HG02973 (cell line): ENCODE results near the gene NSMCE1.
"Not testable (repeated sequence)": the region's sequence is repeated elsewhere in the genome, so short reads cannot be mapped to it uniquely, and the experiment has no call there.

Source experiments
- ATAC-seq: cut with Tn5 transposase; IDR thresholded peaks from one replicate; pipeline ENCODE4 v1.9.1; 2021; ENCODE audit warnings: moderate library complexity; ENCODE audit not compliant: unreplicated experiment

NSMCE1 gene

GRCh38 chr16:27303256-27304100, 34.9 kb upstream of the NSMCE1 start:
- ATAC-seq: no peak

DNA sequence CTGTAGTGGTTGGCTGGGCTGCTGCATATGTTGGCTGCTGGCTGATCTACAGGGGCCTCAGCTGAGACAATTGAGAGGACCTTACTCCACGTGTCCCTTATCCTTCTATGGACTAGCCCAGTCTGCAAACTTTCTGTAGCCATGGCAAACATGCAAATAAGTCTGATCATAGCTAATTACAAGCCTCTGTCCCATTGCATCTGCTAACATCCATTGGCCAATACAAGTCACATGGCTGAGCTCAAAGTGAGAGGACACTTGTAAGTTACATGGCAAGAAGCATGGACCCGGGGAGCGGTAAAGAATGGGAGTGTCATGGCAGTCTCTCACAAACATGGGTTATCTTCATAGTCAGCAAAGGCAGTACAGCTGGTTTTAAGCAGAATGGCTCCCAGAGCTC, 33.6 kb upstream of the NSMCE1 start:
- ATAC-seq: no peak

- no peak for ATAC-seq
Measured at GRCh38 chr16:27301236-27301861, 32.8 kb upstream of the NSMCE1 start.

DNA sequence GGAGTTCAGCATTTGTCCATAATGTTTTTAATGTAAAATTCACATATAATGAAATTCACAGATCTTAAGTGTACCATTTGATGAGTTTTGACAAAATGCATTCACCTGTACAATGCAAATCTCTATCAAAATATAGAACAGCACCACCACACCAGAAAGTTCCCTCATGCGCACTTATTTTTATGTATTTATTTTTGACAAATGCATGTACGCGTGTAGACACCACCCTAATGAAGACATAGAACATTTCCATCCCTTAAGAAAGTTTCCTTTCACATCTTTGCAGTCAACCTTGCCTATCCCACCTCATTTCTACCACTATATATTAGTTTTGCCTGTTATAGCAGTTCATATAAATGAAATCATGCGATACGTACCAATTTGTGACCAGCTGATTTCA, 29.6 kb upstream of the NSMCE1 start:
- ATAC-seq: no peak

- ATAC-seq: no peak
Measured at GRCh38 chr16:27293343-27293742, 24.8 kb upstream of the NSMCE1 start.

DNA sequence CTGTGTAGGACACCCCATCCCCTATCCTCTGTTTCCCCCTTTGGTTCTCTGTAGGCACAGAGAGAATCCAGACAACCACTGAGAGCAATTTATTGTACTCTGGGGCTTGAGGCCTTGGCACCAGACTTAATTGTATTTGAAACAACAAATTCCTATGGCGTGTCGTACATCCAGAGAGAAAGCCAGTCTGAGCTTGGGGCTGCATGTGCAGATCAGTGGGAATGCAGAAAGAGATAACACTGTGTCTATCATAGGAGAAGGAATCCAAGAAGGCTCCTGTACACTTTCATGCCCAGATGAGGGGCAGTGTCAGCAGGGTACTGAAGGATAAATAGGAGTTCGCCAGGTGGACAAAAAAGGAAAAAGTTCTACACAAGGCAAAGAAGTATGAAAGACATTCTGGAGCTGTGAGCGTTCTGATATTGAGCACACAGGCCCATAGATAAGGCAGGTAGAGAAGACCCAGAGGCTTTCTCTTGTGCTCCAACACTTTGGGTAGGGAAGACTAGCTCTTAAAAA, 23.2 kb upstream of the NSMCE1 start:
- no peak for ATAC-seq

- no peak for ATAC-seq
Measured at GRCh38 chr16:27291106-27291505, 22.5 kb upstream of the NSMCE1 start.

GRCh38 chr16:27290562-27290961, 22.0 kb upstream of the NSMCE1 start:
- ATAC-seq: no peak

- no peak for ATAC-seq
Measured at GRCh38 chr16:27289669-27290068, 21.1 kb upstream of the NSMCE1 start.

GRCh38 chr16:27288313-27288712, 19.7 kb upstream of the NSMCE1 start:
- ATAC-seq: not testable (repeated sequence)

DNA sequence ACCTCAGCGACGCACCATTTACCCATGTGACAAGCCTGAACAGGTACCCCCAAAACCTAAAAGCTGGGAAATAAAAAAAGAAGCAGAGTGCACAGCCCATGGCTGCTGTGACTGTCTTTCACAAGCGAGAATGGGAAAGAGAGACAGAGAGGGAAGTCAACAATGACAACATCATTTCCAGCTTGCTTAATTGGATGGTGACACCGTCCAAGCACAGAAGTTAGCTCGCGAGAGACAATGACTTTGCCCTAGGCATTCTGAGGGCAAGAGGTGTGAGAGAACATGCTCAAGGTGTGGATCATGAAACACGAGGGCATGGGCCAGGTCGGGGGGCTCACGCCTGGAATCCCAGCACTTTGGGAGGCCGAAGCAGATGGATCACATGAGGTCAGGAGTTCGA, 19.3 kb upstream of the NSMCE1 start:
- ATAC-seq: no peak

DNA sequence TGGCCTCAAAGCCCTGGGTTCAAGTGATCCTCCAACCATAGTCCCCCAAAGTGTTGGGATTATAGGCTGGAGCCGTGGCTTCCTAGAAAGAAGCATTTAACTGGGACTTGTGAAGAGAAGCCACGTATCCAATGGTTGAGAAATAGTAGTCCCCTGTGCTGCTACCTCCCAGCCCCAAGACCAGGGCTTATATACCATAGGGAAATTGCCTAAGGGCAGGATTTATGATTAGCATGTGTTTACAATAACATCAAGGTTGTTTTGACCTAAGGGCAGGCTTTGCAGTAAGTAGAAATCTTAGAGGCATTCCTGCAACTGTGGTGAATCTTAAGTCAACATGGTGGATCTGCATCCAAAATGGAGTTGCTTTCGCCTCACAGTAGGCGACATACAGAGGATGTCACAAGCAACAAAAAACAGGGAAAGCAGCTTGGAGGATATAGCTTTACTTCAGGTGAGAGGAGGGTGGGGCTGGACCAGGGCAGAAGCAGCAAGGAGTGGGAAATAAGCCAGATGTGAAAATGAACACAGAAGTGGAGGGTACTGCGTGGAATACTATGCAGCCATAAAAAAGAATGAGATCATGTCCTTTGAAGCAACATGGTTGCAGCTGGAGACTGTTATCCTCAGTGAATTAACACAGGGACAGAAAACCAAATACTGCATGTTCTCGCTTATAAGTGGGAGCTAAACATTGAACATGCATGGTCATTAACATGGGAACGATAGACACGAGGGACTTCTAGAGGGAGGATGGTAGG, 18.7 kb upstream of the NSMCE1 start:
- no peak for ATAC-seq

DNA sequence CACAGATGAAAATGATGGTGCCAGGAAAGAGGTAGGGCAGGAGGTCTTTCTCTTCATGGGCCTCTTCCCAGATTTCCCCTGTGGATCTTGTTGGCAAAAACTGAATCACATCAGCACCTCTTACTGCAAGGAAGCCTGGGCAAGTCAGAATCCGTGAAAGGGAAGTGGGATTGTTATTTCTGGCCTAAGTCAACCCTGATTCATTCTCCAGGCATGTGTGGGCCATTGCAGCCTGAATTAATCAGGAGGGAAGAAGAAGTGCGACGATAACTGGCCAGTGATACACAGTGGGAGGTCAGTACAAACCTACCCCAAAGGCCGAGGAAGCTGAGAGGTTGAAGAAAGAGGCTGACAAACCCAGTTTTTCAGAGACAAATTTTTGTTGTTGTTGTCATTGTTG, 17.9 kb upstream of the NSMCE1 start:
- no peak for ATAC-seq

GRCh38 chr16:27285676-27286196, 17.2 kb upstream of the NSMCE1 start:
- no peak for ATAC-seq

DNA sequence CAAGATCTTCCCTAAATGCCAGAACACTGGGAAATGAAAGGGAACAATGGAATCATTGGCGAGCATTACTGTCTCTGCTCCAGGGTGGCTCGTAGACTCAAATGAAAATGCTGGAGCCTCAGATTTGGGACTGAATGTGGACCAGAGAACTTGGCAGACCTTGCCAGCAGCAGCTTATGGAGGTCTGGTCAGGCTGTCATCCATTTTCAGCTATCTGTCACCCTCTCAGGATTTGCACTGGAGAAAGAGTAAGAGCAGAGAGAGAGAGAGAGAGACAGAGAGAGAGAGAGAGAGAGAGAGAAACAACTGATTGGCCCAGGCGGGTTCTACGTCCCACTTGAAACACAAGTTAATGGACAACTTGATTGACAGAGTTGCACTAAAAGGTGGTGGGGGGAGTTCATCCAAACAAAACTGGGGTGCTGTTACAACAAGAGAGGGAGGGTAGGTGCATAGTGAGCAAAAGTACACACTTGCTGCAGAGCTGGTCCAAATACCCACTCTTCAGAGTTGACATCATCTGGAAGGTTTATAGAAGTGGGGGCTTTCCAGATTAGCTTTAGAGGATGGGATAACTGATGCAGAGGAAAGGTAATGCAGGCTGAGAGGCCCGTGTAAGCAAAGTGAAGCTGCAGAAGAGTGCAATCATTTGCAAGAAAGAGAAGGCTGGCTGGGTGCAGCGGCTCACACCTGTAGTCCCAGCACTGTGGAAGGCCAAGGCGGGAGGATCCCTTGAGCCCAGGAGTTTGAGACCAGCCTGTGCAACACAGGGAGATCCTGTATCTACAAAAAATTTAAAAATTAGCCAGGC, 16.5 kb upstream of the NSMCE1 start:
- no peak for ATAC-seq

DNA sequence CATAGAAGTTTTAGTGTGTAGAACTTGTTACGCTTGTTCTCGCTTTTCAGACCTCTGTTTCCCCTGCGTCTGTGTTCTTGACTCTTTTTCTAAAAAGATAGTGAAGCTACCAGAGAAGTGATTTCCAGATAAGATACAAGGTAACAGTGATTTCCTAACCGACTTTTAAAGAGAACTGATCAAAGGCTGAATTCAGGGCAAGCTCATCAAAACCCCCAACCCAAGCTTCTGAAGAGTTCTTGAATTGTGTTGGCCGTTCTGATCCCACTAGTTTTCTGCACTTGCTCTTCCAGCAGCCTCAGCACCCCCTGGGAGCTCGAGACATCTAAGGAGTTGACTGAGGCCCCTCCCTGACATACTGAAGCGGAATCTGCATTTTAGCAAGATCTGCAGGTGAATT, 12.7 kb upstream of the NSMCE1 start:
- ATAC-seq: no peak

DNA sequence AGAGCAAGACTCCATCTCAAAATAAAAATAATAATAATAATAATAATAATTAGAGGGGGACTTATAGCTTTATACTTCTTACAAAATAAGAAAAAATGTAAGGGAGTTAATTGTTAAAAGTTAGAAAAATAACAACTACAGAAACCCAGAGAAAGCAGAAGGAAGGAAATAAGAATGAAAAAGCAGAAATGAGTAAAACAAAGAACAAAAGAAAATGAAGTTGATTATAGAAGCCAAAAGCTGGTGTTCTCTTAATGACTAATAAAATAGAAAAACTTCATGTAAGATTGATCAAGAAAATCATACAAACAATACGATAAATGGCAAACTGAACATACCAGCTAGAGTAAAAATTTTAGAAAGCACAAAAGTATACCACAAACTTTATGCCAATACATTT, 6.8 kb upstream of the NSMCE1 start:
- ATAC-seq: no peak

DNA sequence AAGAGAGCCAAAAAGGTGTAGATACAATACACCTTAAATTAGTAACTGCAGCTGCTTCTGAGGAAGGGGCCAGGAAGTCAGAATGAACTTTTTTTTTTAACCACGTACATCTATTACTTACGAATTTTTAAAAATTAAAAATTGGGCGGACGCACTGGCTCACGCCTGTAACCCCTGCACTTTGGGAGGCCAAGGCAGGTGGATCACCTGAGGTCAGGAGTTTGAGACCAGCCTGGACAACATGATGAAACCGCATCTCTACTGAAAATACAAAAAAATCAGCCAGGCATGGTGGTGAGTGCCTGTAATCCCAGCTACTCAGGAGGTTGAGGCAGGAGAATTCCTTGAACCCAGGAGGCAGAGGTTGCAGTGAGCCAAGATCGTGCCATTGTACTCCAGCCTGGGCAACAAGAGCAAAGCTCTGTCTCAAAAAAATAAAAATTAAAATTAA, 5.9 kb upstream of the NSMCE1 start:
- ATAC-seq: not testable (repeated sequence)

DNA sequence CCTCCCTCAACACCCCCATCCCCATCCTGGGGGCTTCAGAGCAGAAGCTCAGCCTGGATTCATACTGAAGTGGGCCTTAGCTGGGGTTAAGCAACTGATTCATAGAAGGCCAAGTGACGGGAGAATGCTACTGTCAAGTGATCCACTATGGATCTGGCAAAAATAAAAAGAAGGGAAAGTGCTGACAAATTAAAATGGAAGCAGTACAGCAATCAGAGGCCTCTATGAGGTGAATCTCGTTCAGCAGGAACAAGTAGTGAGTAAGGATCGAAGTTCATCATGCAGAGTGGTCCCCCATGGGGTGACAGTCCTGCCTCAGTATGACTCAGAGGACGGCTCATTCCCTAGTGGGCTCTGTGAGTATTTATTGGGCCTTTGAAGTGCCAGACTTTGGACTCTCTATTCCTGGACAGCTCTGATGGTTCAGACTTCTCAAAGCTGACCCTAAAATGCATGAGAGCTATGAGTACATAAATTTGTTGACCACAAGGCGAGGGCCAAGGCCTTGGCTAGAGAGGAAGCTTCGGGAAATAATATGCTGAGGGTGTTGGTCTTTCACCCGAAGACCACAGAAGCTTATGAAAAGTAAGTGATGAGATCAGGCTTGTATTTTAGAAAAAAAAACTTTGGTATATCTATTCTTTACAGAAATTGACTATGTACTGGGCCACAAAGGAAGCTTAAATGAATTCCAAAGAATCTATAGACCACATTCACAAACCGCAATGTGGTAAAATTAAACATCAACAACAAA, 5.3 kb upstream of the NSMCE1 start:
- no peak for ATAC-seq

GRCh38 chr16:27273330-27273669, 4.7 kb upstream of the NSMCE1 start:
- ATAC-seq: no peak
